Ishikawa (cell line): Measurements from ENCODE around the gene NR2F2.

Experiments used
- CEBPB ChIP-seq: IDR thresholded peaks from 2 replicates; pipeline ENCODE4 v1.6.1; 2012
- CREB1 ChIP-seq: IDR thresholded peaks from 2 replicates; pipeline ENCODE4 v1.6.1; 2012; ENCODE audit warnings: low read depth
- EGR1 ChIP-seq: IDR thresholded peaks from 2 replicates; pipeline ENCODE4 v1.6.1; 2012
- EP300 ChIP-seq: IDR thresholded peaks from 2 replicates; pipeline ENCODE4 v1.6.1; 2012; ENCODE audit warnings: borderline replicate concordance
- FOXM1 ChIP-seq: IDR thresholded peaks from 2 replicates; pipeline ENCODE4 v1.6.1; 2012; ENCODE audit warnings: low read depth, borderline replicate concordance
- MAX ChIP-seq: IDR thresholded peaks from 2 replicates; pipeline ENCODE4 v1.6.1; 2012
- NFIC ChIP-seq: IDR thresholded peaks from 2 replicates; pipeline ENCODE4 v1.6.1; 2012
- RAD21 ChIP-seq: IDR thresholded peaks from 2 replicates; pipeline ENCODE4 v1.6.1; 2012; ENCODE audit warnings: low read depth
- REST ChIP-seq: IDR thresholded peaks from 2 replicates; pipeline ENCODE4 v1.6.1; 2012; ENCODE audit warnings: low read depth, mild to moderate bottlenecking
- TAF1 ChIP-seq: IDR thresholded peaks from 2 replicates; pipeline ENCODE4 v1.6.1; 2012; ENCODE audit warnings: low read depth, mild to moderate bottlenecking
- TCF12 ChIP-seq: IDR thresholded peaks from 2 replicates; pipeline ENCODE4 v1.6.1; 2012; ENCODE audit warnings: low read depth
- TEAD4 ChIP-seq: IDR thresholded peaks from 2 replicates; pipeline ENCODE4 v1.6.1; 2012
- USF1 ChIP-seq: IDR thresholded peaks from 2 replicates; pipeline ENCODE4 v1.6.1; 2012
- YY1 ChIP-seq: IDR thresholded peaks from 2 replicates; pipeline ENCODE4 v1.6.1; 2012; ENCODE audit warnings: low read depth
- ZBTB7A ChIP-seq: IDR thresholded peaks from 2 replicates; pipeline ENCODE4 v1.6.1; 2012; ENCODE audit warnings: low read depth

The NR2F2 gene

DNA sequence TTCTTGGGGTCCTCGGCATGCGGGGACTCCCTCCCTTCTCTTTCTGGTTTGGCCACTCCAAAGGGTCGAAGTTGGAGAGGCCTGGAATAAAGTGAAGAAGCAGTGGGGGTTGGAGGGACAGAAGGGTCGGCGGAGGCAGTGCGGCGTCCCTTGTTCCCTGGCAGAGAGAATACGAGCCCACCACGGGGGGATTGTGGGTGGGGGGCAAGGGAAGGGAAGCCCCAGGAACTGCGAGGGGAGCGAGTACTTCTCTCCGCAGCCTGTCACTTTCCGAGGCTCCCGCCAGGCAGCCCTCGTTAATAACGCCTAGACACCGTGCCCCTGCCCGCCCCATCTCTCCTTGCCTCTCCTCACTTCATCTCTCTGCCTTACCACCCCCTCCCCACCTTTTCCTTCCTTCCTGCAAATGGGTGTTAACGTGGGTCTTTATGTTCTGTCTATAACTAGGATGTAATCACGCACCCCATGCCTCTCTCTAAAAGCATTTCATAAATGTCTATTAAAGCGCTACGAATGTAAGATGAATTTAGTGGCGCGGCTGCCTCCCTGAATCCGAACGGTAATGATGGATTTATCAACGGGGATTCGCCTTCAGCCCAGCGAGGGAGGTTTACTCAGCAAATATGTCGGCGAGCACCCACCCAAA, 13.7 kb downstream of the NR2F2 start:
- TF ChIP-seq EP300: no peak
- no peak for TF ChIP-seq EGR1
- no peak for TF ChIP-seq USF1
- TF ChIP-seq TAF1: no peak
- no peak for TF ChIP-seq NFIC
- no peak for TF ChIP-seq REST
- no peak for TF ChIP-seq TEAD4
- no peak for TF ChIP-seq TCF12

- TF ChIP-seq EGR1: no peak
- TF ChIP-seq CREB1: no peak
- TF ChIP-seq YY1: no peak
- TF ChIP-seq EP300: no peak
- TF ChIP-seq TCF12: no peak
- no peak for TF ChIP-seq REST
- no peak for TF ChIP-seq TAF1
- TF ChIP-seq CEBPB: no peak
- no peak for TF ChIP-seq FOXM1
- TF ChIP-seq RAD21: no peak
- no peak for TF ChIP-seq TEAD4
- TF ChIP-seq MAX: no peak
- TF ChIP-seq ZBTB7A: no peak
- no peak for TF ChIP-seq USF1
- TF ChIP-seq NFIC: no peak
Measured at GRCh38 chr15:96344706-96345559, 14.4 kb downstream of the NR2F2 start.

GRCh38 chr15:96345560-96346399, 15.3 kb downstream of the NR2F2 start:
- no peak for TF ChIP-seq USF1
- TF ChIP-seq RAD21: 0 out of 2 replicates have a peak, but pooled peaks have one; percentile 10

DNA sequence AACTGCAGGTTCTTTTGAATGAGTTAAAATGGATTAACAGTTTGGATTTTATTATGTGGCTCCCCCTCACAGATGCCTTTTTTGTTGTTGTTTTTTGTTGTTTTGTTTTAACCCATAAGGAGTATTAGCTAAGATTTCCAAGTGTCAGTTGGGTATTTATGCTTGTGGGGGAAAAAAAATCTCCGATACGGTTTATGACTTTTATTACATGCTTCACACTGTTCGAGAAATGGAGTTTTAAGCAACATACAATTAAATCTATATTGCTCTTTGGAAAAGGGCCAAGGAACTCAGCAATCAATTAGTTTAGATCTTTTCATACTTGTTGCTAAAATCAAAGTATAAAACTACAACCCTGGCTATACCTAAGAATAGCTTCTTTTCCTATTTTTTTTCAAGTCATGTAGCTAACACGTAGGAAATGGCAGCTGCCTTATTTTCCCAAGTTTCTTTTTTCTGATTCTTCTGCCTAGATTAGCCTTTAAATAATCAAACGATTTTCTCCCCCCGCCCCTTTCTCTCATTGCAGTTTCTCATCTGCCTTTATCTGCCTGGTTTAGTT, 16.0 kb downstream of the NR2F2 start:
- TF ChIP-seq USF1: no peak
- TF ChIP-seq RAD21: no peak
- TF ChIP-seq EGR1: no peak
- no peak for TF ChIP-seq MAX
- TF ChIP-seq REST: no peak
- TF ChIP-seq TAF1: no peak
- TF ChIP-seq CREB1: no peak
- TF ChIP-seq TCF12: no peak
- no peak for TF ChIP-seq EP300
- no peak for TF ChIP-seq ZBTB7A
- TF ChIP-seq FOXM1: no peak
- no peak for TF ChIP-seq YY1
- no peak for TF ChIP-seq TEAD4
- no peak for TF ChIP-seq NFIC
- TF ChIP-seq CEBPB: no peak
